Activated CD8-positive, alpha-beta T cell treated with anti-CD3 and anti-CD28 coated beads for 36 hours (primary cell): ENCODE data around the gene FGF14. TPM values are rescaled to one million over a fixed set of nuclear protein-coding genes. Genes with fewer than 3 reads are reported as not detected.
"Not testable (repeated sequence)": the region's sequence is repeated elsewhere in the genome, so short reads cannot be mapped to it uniquely, and the experiment has no call there.

Experiments used
- ATAC-seq: fragments of 200-7000 bp; cut with Tn5 transposase; one replicate; pipeline ENCODE4 v1.10.0; 2021; ENCODE audit warnings: mild to moderate bottlenecking, moderate library complexity
- CTCF ChIA-PET: fragments of 350-600 bp; sonication (Branson Sonifier 250); formaldehyde crosslinking; loops from one replicate; lab custom pipeline; 2021; ENCODE audit warnings: antibody characterized with exemption; lab: Charles Lee
- POLR2A ChIA-PET: fragments of 350-600 bp; sonication (Branson Sonifier 250); formaldehyde crosslinking; loops from one replicate; lab custom pipeline; 2021; ENCODE audit warnings: antibody characterized with exemption; lab: Charles Lee
- DNase-seq: peaks from one replicate; pipeline ENCODE4 v3.0.0-alpha.2; 2020
- H3K27ac Mint-ChIP-seq: one replicate; pipeline ENCODE4 v1.8.0; 2021; ENCODE audit warnings: mild to moderate bottlenecking, mixed read lengths
- H3K27me3 Mint-ChIP-seq: one replicate; pipeline ENCODE4 v1.8.0; 2021; ENCODE audit warnings: mixed read lengths
- H3K36me3 Mint-ChIP-seq: one replicate; pipeline ENCODE4 v1.8.0; 2021; ENCODE audit warnings: low read depth, mixed read lengths
- H3K4me1 Mint-ChIP-seq: one replicate; pipeline ENCODE4 v1.8.0; 2021; ENCODE audit warnings: low read depth, mixed read lengths
- H3K4me3 Mint-ChIP-seq: one replicate; pipeline ENCODE4 v1.8.0; 2021; ENCODE audit warnings: mild to moderate bottlenecking, moderate library complexity, mixed read lengths
- H3K9me3 Mint-ChIP-seq: one replicate; pipeline ENCODE4 v1.8.0; 2021; ENCODE audit warnings: mixed read lengths
- CTCF ChIP-seq: fragments of 200-600 bp; IDR thresholded peaks from one replicate; pipeline ENCODE4 v1.8.0; 2022; ENCODE audit warnings: antibody characterized with exemption, mild to moderate bottlenecking
- intact Hi-C: fragments of 100-400 bp; cut with micrococcal nuclease; formaldehyde crosslinking; loops from one replicate; pipeline ENCODE4 v1.10.0; 2022
- total RNA-seq, 2 experiments: library from RNA; stranded (reverse); gene quantifications; one replicate each; pipeline ENCODE4 v1.2.3, GENCODE V29; 2021

FGF14 gene
- total RNA-seq, 2 experiments from 2014 or later, result not detected

- H3K27ac Mint-ChIP-seq, result no peak overlapping the region
- H3K4me3 Mint-ChIP-seq, result no peak overlapping the region
- H3K36me3 Mint-ChIP-seq, result no peaks in the 10 kb centered on the region
These were observed 301.6 kb downstream of the FGF14 start for GRCh38 chr13:102100234-102100633.

DNA sequence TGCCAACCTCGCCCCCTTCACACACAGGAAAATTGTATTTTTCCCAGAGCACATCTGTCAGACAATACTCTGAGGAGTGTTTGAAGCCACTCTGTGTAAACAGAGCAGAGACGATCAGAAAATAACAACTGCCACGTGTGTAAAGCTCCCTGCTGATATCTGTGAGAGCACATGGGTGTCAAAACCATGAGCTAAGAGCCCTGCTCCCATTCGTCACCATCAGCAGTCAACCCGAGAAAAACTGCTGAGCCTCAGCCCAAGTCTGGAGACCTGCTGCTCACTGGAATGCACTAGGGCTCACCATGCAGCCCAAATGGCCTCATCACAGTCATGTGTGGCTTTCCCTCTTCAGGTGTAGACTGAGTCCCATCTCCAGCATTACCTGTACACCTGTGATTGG is 304.1 kb downstream of the FGF14 start:
- TF ChIP-seq CTCF, result no peak
- ChIA-PET CTCF (no interaction called here), POLR2A (no interaction called here)
- no peaks in the 10 kb centered on the region for H3K36me3 Mint-ChIP-seq
- no peak overlapping the region for H3K4me3 Mint-ChIP-seq
- no peak for DNase-seq
- H3K4me1 Mint-ChIP-seq, result no peaks in the 10 kb centered on the region
- H3K9me3 Mint-ChIP-seq, result no peaks in the 10 kb centered on the region
- no peak overlapping the region for H3K27ac Mint-ChIP-seq
- ATAC-seq, result no peak
- intact Hi-C loops, result no loop called here
- H3K27me3 Mint-ChIP-seq, result peaks cover 1% of the 10 kb centered on the region

More at GRCh38 chr13:102100234-102100633, 301.6 kb downstream of the FGF14 start:
- Mint-ChIP-seq H3K9me3 (no peaks in the 10 kb centered on the region), H3K4me1 (no peaks in the 10 kb centered on the region), H3K27me3 (peaks cover 1% of the 10 kb centered on the region)
- intact Hi-C loops, result no loop called here
- no peak for DNase-seq
- ChIA-PET POLR2A (interaction anchor here (0.9 kb wide), 1 partner anchor 13 kb away, joined by 3 read pairs; no protein-coding TSS in a partner anchor), CTCF (no interaction called here)
- TF ChIP-seq CTCF, result no peak
- ATAC-seq, result no peak

DNA sequence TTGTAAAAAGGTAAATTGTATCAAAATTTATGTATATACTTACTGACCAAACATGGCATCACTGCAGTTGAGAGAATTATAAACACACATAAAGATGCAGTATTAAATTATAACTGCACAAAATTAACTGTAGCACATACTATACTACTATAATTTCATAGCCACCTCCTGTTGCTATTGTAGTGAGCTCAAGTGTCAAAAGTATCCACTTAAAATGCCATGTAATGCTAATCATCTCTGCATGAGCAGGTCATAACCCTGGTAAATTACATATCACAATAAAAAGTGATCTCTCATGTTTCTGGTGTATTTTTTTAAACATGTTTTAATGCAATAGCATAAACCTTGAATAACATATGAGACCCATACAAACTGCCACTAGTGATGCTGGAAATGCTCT is 308.6 kb downstream of the FGF14 start:
- ATAC-seq, H3K9me3 Mint-ChIP-seq, POLR2A ChIA-PET, H3K4me1 Mint-ChIP-seq, intact Hi-C loops, H3K27ac Mint-ChIP-seq, H3K27me3 Mint-ChIP-seq, DNase-seq, H3K36me3 Mint-ChIP-seq, CTCF ChIA-PET, H3K4me3 Mint-ChIP-seq: not testable (repeated sequence)

GRCh38 chr13:102091231-102091630 is 310.6 kb downstream of the FGF14 start:
- ChIA-PET CTCF (no interaction called here), POLR2A (interaction anchor here (0.7 kb wide), 1 partner anchor 32 kb away, joined by 3 read pairs; no protein-coding TSS in a partner anchor)
- Mint-ChIP-seq H3K36me3 (no peaks in the 10 kb centered on the region), H3K9me3 (no peaks in the 10 kb centered on the region), H3K27ac (no peak overlapping the region), H3K4me1 (no peaks in the 10 kb centered on the region), H3K27me3 (peaks cover 1% of the 10 kb centered on the region), H3K4me3 (no peak overlapping the region)
- no peak for DNase-seq
- no peak for TF ChIP-seq CTCF
- no peak for ATAC-seq
- intact Hi-C loops, result no loop called here

DNA sequence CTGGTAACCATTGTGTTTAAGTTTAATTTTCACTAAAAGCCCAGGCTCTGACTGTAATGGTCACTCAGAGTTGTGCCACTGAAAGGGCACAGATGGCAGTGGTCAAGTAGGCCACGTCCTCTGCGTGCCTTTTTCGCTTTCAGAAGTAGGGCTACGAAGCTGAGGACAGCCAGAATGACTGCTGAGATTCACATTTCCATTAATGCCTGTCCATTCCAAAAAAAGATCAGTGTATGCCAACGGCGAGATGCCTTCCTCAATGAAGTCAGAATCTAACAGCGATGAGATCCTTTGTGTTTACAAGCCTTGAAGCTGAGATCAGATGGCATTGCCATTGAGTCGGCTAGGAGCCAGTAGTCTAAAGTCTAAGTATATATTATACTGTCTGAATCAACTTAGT is 311.3 kb downstream of the FGF14 start:
- H3K27me3 Mint-ChIP-seq, result peaks cover 1% of the 10 kb centered on the region
- H3K4me3 Mint-ChIP-seq, result no peak overlapping the region
- POLR2A ChIA-PET, result interaction anchor here (0.7 kb wide), 1 partner anchor 33 kb away, joined by 3 read pairs; no protein-coding TSS in a partner anchor
- H3K4me1 Mint-ChIP-seq, result no peaks in the 10 kb centered on the region
- DNase-seq, result no peak
- no peak overlapping the region for H3K27ac Mint-ChIP-seq
- CTCF ChIA-PET, result no interaction called here
- intact Hi-C loops, result no loop called here
- no peak for TF ChIP-seq CTCF
- no peaks in the 10 kb centered on the region for H3K36me3 Mint-ChIP-seq
- ATAC-seq, result no peak
- no peaks in the 10 kb centered on the region for H3K9me3 Mint-ChIP-seq

DNA sequence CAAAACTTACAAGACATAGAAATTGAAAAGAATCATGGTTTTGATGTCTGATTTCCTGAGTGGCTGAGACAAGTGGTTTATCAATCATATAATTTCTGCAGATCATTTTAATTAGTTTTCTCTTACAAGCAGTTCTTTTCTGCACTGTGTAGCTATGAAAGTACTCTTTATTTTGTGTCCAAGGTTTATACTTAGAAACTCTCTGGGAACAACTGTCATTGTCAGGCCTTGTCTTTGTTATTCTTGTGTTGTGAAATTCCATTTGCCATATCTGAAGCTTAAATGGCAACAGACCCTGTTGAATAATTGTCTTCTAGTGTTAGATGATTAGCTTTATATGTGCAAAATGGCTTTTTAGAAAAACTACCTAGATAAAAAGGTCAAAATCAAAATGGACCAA is 312.1 kb downstream of the FGF14 start:
- no peak overlapping the region for H3K4me3 Mint-ChIP-seq
- no peaks in the 10 kb centered on the region for H3K27me3 Mint-ChIP-seq
- ATAC-seq (no peak), DNase-seq (no peak)
- H3K9me3 Mint-ChIP-seq, result no peaks in the 10 kb centered on the region
- ChIA-PET POLR2A (no interaction called here), CTCF (no interaction called here)
- H3K36me3 Mint-ChIP-seq, result no peaks in the 10 kb centered on the region
- H3K27ac Mint-ChIP-seq, result no peak overlapping the region
- intact Hi-C loops, result no loop called here
- no peak for TF ChIP-seq CTCF
- no peaks in the 10 kb centered on the region for H3K4me1 Mint-ChIP-seq
